Activated CD4-positive, alpha-beta memory T cell treated with anti-CD3 and anti-CD28 coated beads, Interleukin-2, amount 10 ng/mL, durations not matched to agents 7 days and 5 days (primary cell): ENCODE measurements around the gene STXBP5. TPM values are rescaled to one million over a fixed set of nuclear protein-coding genes. Genes with fewer than 3 reads are reported as not detected.

Source experiments
- CTCF ChIA-PET: fragments of 350-600 bp; sonication (Branson Sonifier 250); formaldehyde crosslinking; loops from one replicate; lab custom pipeline; 2021; ENCODE audit warnings: antibody characterized with exemption, inconsistent platforms; lab: Charles Lee
- POLR2A ChIA-PET: fragments of 350-600 bp; sonication (Branson Sonifier 250); formaldehyde crosslinking; loops from one replicate; lab custom pipeline; 2021; ENCODE audit warnings: antibody characterized with exemption; lab: Charles Lee
- DNase-seq: peaks from one replicate; pipeline ENCODE4 v3.0.0-alpha.2; 2020
- H3K27ac Mint-ChIP-seq: one replicate; pipeline ENCODE4 v1.8.0; 2021; ENCODE audit warnings: mild to moderate bottlenecking, mixed read lengths
- H3K27me3 Mint-ChIP-seq: one replicate; pipeline ENCODE4 v1.8.0; 2021; ENCODE audit warnings: mixed read lengths
- H3K36me3 Mint-ChIP-seq: one replicate; pipeline ENCODE4 v1.8.0; 2021; ENCODE audit warnings: low read depth, mixed read lengths
- H3K4me1 Mint-ChIP-seq: one replicate; pipeline ENCODE4 v1.8.0; 2021; ENCODE audit warnings: mixed read lengths
- H3K4me3 Mint-ChIP-seq: one replicate; pipeline ENCODE4 v1.8.0; 2021; ENCODE audit warnings: mild to moderate bottlenecking, mixed read lengths
- H3K9me3 Mint-ChIP-seq: one replicate; pipeline ENCODE4 v1.8.0; 2021; ENCODE audit warnings: mixed read lengths
- total RNA-seq, 2 experiments: library from RNA; stranded (reverse); gene quantifications; one replicate each; pipeline ENCODE4 v1.2.3, GENCODE V29; 2021

The STXBP5 gene
- total RNA-seq, 2 experiments from 2014 or later: 16.7 to 17.2 TPM

DNA sequence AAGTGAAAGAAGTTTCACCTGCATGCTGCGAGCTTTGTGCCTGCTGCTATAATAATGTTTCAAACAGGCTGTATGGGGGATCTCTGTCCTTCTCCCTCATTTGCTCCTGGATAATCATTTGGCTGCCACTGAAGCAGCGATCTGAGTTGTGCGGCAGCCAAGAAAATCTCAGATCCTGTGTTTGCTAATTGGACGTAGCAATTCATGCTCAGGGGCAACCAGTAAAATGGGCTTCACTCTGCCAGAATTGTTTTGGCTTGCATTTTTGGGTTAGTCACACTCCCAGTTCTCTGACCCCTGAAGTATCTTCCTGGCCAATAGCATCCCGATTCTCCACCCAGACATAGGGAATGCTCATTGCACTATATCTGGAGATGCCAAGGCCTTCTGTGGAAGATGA is 13.7 kb upstream of the STXBP5 start:
- no peaks in the 10 kb centered on the region for H3K27me3 Mint-ChIP-seq
- POLR2A ChIA-PET: no interaction called here
- CTCF ChIA-PET: no interaction called here

GRCh38 chr6:147192278-147192911 is 11.8 kb upstream of the STXBP5 start:
- no peaks in the 10 kb centered on the region for H3K36me3 Mint-ChIP-seq
- H3K27ac Mint-ChIP-seq: no peak overlapping the region
- no peaks in the 10 kb centered on the region for H3K27me3 Mint-ChIP-seq
- no peak for DNase-seq
- peaks cover 23% of the 10 kb centered on the region for H3K4me1 Mint-ChIP-seq
- no peak overlapping the region for H3K4me3 Mint-ChIP-seq
- CTCF ChIA-PET: no interaction called here
- POLR2A ChIA-PET: interaction anchor here (3.1 kb wide), 1 partner anchor 11 kb away, joined by 16 read pairs; the partner anchor contains the start of gene STXBP5
- no peaks in the 10 kb centered on the region for H3K9me3 Mint-ChIP-seq

More for the DNA sequence above, 13.7 kb upstream of the STXBP5 start:
- no peak overlapping the region for H3K4me3 Mint-ChIP-seq
- H3K36me3 Mint-ChIP-seq: no peaks in the 10 kb centered on the region
- H3K4me1 Mint-ChIP-seq: peaks cover 15% of the 10 kb centered on the region
- no peaks in the 10 kb centered on the region for H3K9me3 Mint-ChIP-seq
- DNase-seq: no peak
- H3K27ac Mint-ChIP-seq: no peak overlapping the region

DNA sequence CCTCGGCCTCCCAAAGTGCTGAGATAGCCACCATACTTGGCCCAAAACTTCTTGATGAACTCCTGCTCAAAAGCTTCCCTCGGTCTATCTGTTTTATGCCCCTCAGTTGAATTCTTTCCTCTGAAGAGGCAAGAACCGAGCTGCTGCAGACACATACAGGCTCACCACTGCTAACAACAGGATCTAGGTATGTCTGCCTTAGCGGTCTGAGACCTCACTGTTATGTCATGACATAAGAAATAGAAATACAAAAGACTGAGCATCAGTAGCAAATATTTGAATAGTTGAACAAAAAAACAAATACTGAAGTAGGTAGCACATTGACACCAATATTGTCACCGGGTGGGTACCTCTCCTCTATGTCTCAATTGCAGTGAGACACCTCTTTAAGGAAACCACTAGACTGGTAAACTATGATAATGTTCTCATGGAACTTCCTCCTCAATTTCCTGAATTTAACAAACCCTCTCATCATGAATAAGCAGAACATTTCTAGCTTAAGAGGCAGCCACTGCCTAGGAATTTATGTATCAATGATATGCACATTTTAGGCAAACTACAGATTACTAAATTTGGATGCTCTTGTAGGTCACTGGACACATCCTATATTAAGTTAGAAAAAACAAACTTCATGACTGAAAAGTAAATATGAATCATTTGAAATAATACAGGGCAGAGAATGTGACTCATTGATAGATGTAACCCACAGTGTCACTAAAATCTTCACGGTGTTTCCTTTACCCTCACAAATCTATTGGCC is 9.4 kb upstream of the STXBP5 start:
- Mint-ChIP-seq H3K27ac (peak overlapping the region; percentile 80), H3K9me3 (no peaks in the 10 kb centered on the region), H3K4me3 (no peak overlapping the region), H3K36me3 (no peaks in the 10 kb centered on the region), H3K4me1 (peaks cover 23% of the 10 kb centered on the region), H3K27me3 (no peaks in the 10 kb centered on the region)
- ChIA-PET CTCF (no interaction called here), POLR2A (interaction anchor here (3.1 kb wide), 1 partner anchor 9 kb away, joined by 16 read pairs; the partner anchor contains the start of gene STXBP5)
- DNase-seq: no peak

- no peaks in the 10 kb centered on the region for H3K27me3 Mint-ChIP-seq
- H3K36me3 Mint-ChIP-seq: no peaks in the 10 kb centered on the region
- H3K27ac Mint-ChIP-seq: peak overlapping the region; percentile 80
- no peak for DNase-seq
- no peak overlapping the region for H3K4me3 Mint-ChIP-seq
- ChIA-PET POLR2A (interaction anchor here (3.1 kb wide), 1 partner anchor 8 kb away, joined by 16 read pairs; the partner anchor contains the start of gene STXBP5), CTCF (no interaction called here)
- H3K9me3 Mint-ChIP-seq: no peaks in the 10 kb centered on the region
- peaks cover 23% of the 10 kb centered on the region for H3K4me1 Mint-ChIP-seq
These were observed 8.7 kb upstream of the STXBP5 start for GRCh38 chr6:147195510-147195909.

DNA sequence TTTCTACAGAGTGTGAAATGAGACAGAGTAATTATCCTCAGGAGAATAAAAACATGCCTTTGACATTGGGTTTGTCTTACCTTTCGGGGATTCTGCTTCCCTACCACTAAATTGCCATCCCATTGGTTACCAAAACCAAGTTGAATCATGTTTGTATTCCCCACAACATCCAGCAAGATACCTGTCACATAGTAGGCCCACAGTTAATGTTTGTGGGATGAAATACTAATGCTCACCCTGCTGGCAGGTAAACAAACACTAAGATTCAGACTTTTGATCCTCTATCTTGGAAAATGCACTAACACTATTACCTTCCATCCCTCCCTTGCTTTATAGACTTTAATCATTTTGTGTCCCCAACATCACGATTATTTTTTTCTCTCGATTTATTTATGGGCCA is 8.2 kb upstream of the STXBP5 start:
- DNase-seq: no peak
- Mint-ChIP-seq H3K27me3 (no peaks in the 10 kb centered on the region), H3K27ac (no peak overlapping the region), H3K4me1 (peaks cover 23% of the 10 kb centered on the region), H3K9me3 (no peaks in the 10 kb centered on the region), H3K4me3 (no peak overlapping the region), H3K36me3 (no peaks in the 10 kb centered on the region)
- POLR2A ChIA-PET: no interaction called here
- CTCF ChIA-PET: no interaction called here

- Mint-ChIP-seq H3K27me3 (no peaks in the 10 kb centered on the region), H3K4me1 (peaks cover 19% of the 10 kb centered on the region), H3K27ac (no peak overlapping the region), H3K9me3 (no peaks in the 10 kb centered on the region), H3K4me3 (no peak overlapping the region), H3K36me3 (no peaks in the 10 kb centered on the region)
- DNase-seq: no peak
- POLR2A ChIA-PET: no interaction called here
- CTCF ChIA-PET: no interaction called here
These were observed 3.5 kb upstream of the STXBP5 start for GRCh38 chr6:147200711-147201110.

- Mint-ChIP-seq H3K36me3 (no peaks in the 10 kb centered on the region), H3K4me1 (peaks cover 21% of the 10 kb centered on the region), H3K9me3 (no peaks in the 10 kb centered on the region), H3K27me3 (no peaks in the 10 kb centered on the region), H3K4me3 (peak overlapping the region; percentile 96), H3K27ac (peak overlapping the region; percentile 94)
- CTCF ChIA-PET: no interaction called here
- peak; percentile 26 for DNase-seq
- POLR2A ChIA-PET: interaction anchor here (0.7 to 3.5 kb wide), 3 partner anchors 8 to 30 kb away, joined by 3 to 16 read pairs (median 3); no protein-coding TSS in a partner anchor
These were observed 2.2 kb upstream of the STXBP5 start for GRCh38 chr6:147201885-147202515.

- POLR2A ChIA-PET: interaction anchor here (0.8 to 3.5 kb wide), 5 partner anchors 9 to 28 kb away, joined by 3 to 16 read pairs (median 4); no protein-coding TSS in a partner anchor
- Mint-ChIP-seq H3K27ac (peak overlapping the region; percentile 94), H3K36me3 (no peaks in the 10 kb centered on the region), H3K4me1 (peaks cover 27% of the 10 kb centered on the region), H3K27me3 (no peaks in the 10 kb centered on the region), H3K4me3 (peak overlapping the region; percentile 96), H3K9me3 (no peaks in the 10 kb centered on the region)
- CTCF ChIA-PET: no interaction called here
- DNase-seq: peak; percentile 86
These were observed 1.5 kb upstream of the STXBP5 start for GRCh38 chr6:147202516-147203310.

DNA sequence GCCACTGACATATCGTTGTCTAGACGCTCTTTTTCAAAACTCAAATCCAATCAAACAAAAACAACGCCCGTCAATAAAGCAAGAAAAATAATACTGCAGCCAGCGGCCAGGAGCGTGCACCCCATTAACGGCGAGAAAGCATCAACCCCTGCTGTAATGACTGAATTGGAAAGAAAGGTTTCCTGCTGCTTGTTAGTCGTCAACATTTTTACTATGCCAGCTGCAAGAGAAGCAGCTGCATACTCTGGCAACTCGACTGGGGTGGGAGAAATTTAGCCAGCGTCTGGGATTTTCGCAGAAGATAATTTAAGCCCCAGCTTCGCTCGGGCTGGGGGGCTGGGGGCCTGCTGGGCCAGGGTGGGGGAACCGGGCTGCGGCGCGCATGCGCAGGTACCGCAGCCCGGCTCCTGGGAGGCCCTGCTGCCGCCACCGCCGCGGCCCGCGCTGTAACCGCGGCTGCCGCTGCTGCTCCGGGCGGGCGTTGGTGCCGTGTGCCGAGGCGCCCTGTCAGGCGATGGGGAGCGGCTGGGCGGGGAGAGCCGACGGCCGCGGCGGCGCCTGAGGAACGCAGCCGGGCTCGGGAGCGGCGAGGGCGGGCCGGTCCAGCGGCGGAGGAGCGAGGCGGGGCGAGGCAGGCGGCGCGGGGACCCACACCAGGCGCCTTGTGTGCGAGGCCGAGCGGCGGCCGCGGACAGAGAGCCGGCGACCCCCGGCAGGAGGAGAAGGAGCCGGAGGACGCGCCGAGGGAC is 732 bp upstream of the STXBP5 start:
- H3K4me3 Mint-ChIP-seq: peak overlapping the region; percentile 96
- peak; percentile 72 for DNase-seq
- peak overlapping the region; percentile 94 for H3K27ac Mint-ChIP-seq
- CTCF ChIA-PET: no interaction called here
- no peaks in the 10 kb centered on the region for H3K9me3 Mint-ChIP-seq
- POLR2A ChIA-PET: interaction anchor here (1.0 to 3.5 kb wide), 6 partner anchors 9 to 1239 kb away, joined by 3 to 16 read pairs (median 4); partner anchors contain the start of gene SHPRH
- H3K4me1 Mint-ChIP-seq: peaks cover 31% of the 10 kb centered on the region
- peaks cover 3% of the 10 kb centered on the region for H3K36me3 Mint-ChIP-seq
- H3K27me3 Mint-ChIP-seq: no peaks in the 10 kb centered on the region

GRCh38 chr6:147204843-147205311 is 660 bp downstream of the STXBP5 start:
- ChIA-PET CTCF (interaction anchor here (1.0 kb wide), 1 partner anchor 34 kb away, joined by 3 read pairs; no protein-coding TSS in a partner anchor), POLR2A (interaction anchor here (1.0 to 3.5 kb wide), 5 partner anchors 8 to 79 kb away, joined by 3 to 16 read pairs (median 4); no protein-coding TSS in a partner anchor)
- Mint-ChIP-seq H3K27ac (peak overlapping the region; percentile 87), H3K4me3 (peak overlapping the region; percentile 78), H3K4me1 (peaks cover 31% of the 10 kb centered on the region), H3K9me3 (no peaks in the 10 kb centered on the region), H3K27me3 (no peaks in the 10 kb centered on the region), H3K36me3 (peaks cover 4% of the 10 kb centered on the region)
- DNase-seq: no peak

- ChIA-PET POLR2A (no interaction called here), CTCF (no interaction called here)
- Mint-ChIP-seq H3K27me3 (no peaks in the 10 kb centered on the region), H3K36me3 (peaks cover 6% of the 10 kb centered on the region), H3K4me3 (peak overlapping the region; percentile 78), H3K9me3 (no peaks in the 10 kb centered on the region), H3K4me1 (peaks cover 33% of the 10 kb centered on the region), H3K27ac (no peak overlapping the region)
- no peak for DNase-seq
These were observed 1.7 kb downstream of the STXBP5 start for GRCh38 chr6:147205690-147206600.
